Measurements from ENCODE around the gene ALKAL2. TPM values are rescaled to one million over a fixed set of nuclear protein-coding genes. Genes with fewer than 3 reads are reported as not detected.

ALKAL2 gene
- total and polyA plus RNA-seq, 10 of the 15 experiments (the other 5 are each of a cell fraction or from before 2014, with no cell fraction given): 0.11 to 0.29 (median 0.11) TPM; not detected in 7

DNA sequence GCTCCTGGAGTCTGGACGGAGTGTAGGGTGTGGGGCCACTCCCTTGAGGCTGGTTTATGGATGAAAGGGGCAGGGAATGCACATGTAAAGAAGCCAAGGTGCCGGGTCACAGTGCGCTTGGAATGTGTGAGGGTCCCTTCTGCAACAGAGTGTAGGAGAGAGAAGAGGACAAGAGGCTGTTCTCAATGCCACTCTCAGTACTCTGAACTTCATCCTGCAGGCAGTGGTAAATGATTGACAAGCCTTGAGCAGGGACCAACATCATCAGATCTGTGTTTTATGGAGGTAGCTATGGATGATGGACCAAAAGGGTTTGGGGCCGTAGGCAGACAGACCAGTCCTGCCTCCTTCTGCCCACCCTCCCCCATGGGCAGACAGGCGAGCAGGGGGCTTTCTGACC is 7.2 kb upstream of the ALKAL2 start (continued):
- TF ChIP-seq, protein P1, sequence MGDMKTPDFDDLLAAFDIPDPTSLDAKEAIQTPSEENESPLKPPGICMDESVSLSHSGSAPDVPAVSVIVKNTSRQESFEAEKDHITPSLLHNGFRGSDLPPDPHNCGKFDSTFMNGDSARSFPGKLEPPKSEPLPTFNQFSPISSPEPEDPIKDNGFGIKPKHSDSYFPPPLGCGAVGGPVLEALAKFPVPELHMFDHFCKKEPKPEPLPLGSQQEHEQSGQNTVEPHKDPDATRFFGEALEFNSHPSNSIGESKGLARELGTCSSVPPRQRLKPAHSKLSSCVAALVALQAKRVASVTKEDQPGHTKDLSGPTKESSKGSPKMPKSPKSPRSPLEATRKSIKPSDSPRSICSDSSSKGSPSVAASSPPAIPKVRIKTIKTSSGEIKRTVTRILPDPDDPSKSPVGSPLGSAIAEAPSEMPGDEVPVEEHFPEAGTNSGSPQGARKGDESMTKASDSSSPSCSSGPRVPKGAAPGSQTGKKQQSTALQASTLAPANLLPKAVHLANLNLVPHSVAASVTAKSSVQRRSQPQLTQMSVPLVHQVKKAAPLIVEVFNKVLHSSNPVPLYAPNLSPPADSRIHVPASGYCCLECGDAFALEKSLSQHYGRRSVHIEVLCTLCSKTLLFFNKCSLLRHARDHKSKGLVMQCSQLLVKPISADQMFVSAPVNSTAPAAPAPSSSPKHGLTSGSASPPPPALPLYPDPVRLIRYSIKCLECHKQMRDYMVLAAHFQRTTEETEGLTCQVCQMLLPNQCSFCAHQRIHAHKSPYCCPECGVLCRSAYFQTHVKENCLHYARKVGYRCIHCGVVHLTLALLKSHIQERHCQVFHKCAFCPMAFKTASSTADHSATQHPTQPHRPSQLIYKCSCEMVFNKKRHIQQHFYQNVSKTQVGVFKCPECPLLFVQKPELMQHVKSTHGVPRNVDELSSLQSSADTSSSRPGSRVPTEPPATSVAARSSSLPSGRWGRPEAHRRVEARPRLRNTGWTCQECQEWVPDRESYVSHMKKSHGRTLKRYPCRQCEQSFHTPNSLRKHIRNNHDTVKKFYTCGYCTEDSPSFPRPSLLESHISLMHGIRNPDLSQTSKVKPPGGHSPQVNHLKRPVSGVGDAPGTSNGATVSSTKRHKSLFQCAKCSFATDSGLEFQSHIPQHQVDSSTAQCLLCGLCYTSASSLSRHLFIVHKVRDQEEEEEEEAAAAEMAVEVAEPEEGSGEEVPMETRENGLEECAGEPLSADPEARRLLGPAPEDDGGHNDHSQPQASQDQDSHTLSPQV (IDR thresholded peaks at IDR 0.05): no peak
- TF ChIP-seq ETV6 (conservative IDR thresholded peaks at IDR 0.05 in 1 of 2, IDR thresholded peaks at IDR 0.05 in 1 of 2; ENCODE audit: borderline replicate concordance in 1 of 2, low read depth in 1 of 2) (no peak), POLR2AphosphoS2 (IDR thresholded peaks at IDR 0.05; ENCODE audit: low read depth, low read length) (no peak), SMAD1 (IDR thresholded peaks at IDR 0.05; ENCODE audit: low read depth, partially characterized antibody) (no peak), KAT2A (conservative IDR thresholded peaks at IDR 0.05; ENCODE audit: control insufficient read depth, low read depth, low read length) (no peak), YBX1 (IDR thresholded peaks at IDR 0.05) (no peak)
- TF ChIP-seq, protein P2, sequence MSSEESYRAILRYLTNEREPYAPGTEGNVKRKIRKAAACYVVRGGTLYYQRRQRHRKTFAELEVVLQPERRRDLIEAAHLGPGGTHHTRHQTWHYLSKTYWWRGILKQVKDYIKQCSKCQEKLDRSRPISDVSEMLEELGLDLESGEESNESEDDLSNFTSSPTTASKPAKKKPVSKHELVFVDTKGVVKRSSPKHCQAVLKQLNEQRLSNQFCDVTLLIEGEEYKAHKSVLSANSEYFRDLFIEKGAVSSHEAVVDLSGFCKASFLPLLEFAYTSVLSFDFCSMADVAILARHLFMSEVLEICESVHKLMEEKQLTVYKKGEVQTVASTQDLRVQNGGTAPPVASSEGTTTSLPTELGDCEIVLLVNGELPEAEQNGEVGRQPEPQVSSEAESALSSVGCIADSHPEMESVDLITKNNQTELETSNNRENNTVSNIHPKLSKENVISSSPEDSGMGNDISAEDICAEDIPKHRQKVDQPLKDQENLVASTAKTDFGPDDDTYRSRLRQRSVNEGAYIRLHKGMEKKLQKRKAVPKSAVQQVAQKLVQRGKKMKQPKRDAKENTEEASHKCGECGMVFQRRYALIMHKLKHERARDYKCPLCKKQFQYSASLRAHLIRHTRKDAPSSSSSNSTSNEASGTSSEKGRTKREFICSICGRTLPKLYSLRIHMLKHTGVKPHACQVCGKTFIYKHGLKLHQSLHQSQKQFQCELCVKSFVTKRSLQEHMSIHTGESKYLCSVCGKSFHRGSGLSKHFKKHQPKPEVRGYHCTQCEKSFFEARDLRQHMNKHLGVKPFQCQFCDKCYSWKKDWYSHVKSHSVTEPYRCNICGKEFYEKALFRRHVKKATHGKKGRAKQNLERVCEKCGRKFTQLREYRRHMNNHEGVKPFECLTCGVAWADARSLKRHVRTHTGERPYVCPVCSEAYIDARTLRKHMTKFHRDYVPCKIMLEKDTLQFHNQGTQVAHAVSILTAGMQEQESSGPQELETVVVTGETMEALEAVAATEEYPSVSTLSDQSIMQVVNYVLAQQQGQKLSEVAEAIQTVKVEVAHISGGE (CRISPR knock-in tag; IDR thresholded peaks at IDR 0.05): no peak
- TF ChIP-seq, protein P3, sequence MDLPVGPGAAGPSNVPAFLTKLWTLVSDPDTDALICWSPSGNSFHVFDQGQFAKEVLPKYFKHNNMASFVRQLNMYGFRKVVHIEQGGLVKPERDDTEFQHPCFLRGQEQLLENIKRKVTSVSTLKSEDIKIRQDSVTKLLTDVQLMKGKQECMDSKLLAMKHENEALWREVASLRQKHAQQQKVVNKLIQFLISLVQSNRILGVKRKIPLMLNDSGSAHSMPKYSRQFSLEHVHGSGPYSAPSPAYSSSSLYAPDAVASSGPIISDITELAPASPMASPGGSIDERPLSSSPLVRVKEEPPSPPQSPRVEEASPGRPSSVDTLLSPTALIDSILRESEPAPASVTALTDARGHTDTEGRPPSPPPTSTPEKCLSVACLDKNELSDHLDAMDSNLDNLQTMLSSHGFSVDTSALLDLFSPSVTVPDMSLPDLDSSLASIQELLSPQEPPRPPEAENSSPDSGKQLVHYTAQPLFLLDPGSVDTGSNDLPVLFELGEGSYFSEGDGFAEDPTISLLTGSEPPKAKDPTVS (IDR thresholded peaks at IDR 0.05; ENCODE audit: low read depth, low read length): no peak

Data from GM12878 (cell line).